SH-SY5Y (cell line): ENCODE measurements around the gene SMPDL3A.

Source experiments
- GATA2 ChIP-seq: IDR thresholded peaks from 2 replicates; pipeline ENCODE4 v1.6.1; 2011; ENCODE audit warnings: mild to moderate bottlenecking, low read depth, low read length
- GATA3 ChIP-seq: IDR thresholded peaks from 2 replicates; pipeline ENCODE4 v1.6.1; 2011; ENCODE audit warnings: low read depth, mild to moderate bottlenecking, low read length, moderate library complexity

The SMPDL3A gene, protein sequence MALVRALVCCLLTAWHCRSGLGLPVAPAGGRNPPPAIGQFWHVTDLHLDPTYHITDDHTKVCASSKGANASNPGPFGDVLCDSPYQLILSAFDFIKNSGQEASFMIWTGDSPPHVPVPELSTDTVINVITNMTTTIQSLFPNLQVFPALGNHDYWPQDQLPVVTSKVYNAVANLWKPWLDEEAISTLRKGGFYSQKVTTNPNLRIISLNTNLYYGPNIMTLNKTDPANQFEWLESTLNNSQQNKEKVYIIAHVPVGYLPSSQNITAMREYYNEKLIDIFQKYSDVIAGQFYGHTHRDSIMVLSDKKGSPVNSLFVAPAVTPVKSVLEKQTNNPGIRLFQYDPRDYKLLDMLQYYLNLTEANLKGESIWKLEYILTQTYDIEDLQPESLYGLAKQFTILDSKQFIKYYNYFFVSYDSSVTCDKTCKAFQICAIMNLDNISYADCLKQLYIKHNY

GRCh38 chr6:122789182-122790027 lies at the start of gene SMPDL3A:
Gene SMPDL3A (plus strand): TSS chr6:122789258. CDS start chr6:122789347, 89 bp downstream.
- TF ChIP-seq GATA2 (no peak), GATA3 (no peak)

DNA sequence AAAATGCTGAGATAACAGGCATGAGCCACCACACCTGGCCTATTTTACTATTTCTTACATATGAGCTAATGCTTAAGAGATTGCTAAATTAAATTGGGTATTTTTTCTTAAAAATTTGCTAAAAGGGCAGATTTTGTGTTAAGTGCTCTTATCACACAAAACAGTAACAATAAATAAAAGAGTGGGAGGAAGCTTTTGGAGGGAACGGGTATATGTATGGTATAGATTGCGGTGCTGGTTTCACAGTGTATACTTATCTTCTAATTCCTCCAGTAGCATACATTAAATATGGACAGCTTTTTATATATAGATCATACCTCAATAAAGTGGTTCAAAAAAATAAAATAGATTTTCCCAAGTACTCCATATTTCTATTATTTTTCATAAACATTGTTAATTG lies 49.0 kb upstream of the SMPDL3A start:
- TF ChIP-seq GATA3 (no peak), GATA2 (no peak)

GRCh38 chr6:122740936-122741335 lies 48.1 kb upstream of the SMPDL3A start:
- TF ChIP-seq GATA2 (no peak), GATA3 (no peak)

DNA sequence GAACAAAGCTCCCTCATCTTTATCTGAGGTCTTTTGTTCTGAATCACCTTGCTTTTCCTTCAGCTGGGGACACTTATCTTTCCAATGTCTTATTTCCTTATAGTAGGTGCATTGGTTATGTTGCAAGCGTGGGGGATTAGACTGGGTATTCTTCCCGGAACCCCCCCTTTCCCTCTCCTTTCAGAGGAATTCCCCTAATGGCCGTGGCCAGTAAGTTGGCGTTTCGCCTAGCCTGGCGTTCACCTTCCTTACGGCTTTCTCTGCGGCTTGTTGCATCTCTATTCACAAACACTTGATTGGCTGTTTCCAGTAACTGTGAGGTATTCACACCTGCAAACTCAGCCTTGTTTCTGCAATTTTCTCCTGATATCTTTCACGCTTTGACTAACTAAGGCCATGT lies 42.4 kb upstream of the SMPDL3A start:
- no peak for TF ChIP-seq GATA3
- no peak for TF ChIP-seq GATA2

DNA sequence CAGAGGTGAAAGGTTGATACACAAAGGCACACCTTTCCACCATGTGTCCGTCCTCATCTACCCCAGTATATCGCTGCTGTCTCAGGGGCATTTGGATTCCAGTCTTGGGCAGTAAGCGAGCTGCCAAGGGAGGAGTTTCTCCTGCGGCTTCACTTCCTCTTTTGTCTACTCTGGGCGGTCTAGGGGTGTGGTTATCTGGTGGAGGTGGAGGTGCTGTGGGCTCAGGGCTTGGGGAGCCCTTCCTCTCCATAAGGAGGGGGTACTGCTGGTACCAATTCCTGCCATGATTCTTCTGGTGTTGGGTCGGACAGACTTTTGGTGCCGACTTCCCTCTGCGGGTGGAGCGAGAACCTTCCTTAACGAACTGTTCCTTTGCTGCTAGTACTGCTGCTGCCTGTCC lies 41.5 kb upstream of the SMPDL3A start:
- TF ChIP-seq GATA2, result no peak
- no peak for TF ChIP-seq GATA3

- TF ChIP-seq GATA2 (no peak), GATA3 (no peak)
Measured at GRCh38 chr6:122749451-122750050, 39.5 kb upstream of the SMPDL3A start.

DNA sequence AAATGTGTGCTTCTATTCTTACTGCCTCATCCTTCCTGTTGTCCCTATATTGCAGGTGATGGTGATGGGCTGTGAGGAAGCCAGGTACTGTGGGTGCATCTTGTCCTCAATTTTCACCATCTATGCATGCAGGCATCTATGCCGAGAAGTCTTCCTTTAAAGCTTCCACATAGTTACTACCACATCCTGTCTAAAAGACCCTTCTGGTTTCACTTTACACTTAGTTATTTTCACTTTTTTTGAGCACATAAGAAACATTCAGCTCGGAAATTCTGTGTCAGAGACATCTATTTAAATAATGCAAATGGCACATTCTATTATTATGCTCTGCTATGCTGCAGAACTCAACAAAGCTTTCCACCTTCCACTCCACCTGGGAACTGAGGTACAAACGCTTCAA lies 37.7 kb upstream of the SMPDL3A start:
- TF ChIP-seq GATA3 (no peak), GATA2 (no peak)

DNA sequence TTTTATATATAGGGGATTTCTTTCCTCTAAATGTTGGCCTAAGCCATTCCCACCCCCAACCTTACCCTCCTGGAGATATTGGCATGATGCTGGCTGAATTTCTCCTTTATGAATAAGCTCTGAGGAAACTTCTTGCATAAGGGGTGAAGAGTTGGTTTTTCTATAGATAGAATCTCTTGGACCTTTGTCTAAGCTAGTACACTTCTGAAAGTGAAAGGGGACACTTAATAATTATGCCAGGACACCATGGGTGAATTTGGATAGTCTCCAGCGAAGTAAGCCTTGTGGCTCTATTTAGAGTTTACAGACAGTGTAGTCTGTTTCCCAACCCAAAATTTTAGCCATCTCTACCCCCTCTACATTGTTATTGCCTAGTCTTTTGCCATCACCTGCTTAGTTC lies 36.6 kb upstream of the SMPDL3A start:
- TF ChIP-seq GATA2, result no peak
- no peak for TF ChIP-seq GATA3

DNA sequence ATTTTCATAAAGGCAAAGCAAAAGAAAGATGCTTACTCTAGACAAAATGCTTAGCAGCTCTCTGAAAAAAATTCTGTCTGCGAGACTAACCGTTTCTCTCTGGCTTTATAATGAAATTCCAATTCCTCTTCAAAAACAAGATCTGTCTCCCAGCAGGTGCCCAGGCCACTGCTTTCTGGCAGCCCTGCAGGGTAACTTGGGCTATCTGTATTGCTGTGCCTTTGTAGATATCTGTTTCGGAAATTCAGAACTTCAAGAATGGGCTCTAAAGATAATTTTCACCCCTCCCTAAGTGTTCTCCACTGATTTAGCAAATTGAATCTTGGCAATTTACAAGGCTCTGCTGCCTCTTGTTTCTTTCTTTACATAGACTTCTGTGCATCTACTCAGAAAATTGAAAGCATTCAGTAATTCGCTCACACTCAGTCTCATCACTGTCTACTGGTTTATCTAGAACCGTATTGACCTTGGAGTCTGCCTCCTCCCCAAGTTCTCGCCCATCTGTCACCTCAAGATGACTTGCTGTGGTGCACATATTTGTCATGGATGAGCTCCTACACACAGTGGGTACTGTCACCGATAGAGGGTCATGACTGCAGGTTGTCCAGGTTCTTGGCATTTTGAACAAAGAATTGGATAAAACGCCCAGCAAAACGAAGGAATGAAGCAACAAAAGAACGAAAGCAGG lies 35.9 kb upstream of the SMPDL3A start:
- TF ChIP-seq GATA3 (no peak), GATA2 (no peak)

DNA sequence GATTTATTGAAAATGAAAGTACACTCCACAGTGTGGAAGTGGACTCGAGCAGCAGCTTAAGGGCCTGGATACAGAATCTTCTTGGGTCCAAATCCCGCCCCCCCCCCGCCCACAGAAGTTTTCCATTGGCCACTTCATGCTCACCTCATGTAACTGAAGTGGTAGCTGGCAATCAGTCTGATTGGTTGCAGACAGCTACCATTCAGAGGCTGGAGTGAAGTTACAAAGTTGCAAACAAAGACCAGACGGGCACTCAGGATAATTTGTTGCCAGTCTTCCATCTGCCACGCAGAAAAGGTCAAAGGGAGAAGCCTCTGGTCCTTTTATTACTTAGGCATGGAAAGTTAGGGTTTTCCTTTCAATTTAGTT lies 35.4 kb upstream of the SMPDL3A start:
- no peak for TF ChIP-seq GATA2
- TF ChIP-seq GATA3, result no peak

DNA sequence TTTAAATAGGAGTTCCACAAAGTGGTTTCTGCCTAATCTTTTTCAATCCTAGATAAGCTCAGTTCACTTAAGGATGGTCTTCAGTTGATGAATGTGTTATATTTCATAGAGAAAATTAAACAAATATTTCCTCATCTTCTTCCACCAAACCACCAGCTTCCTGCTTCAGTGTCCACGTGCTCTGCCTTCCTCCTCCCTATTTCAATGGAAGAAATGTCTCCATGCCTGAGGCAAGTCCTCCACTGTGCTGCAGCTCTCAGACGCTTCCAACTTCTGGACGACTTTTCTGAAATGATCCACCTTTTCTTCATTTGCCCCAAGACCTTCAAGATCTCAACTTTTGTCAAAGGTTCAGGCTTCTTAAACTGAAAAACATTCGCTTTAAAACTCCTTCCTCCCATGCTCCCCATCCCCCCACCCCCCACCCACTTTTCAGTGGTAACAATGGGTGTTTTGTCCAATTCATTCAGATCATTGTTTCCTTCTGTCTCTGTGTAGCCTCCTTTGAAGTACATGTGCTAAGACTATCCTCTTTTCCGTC lies 34.8 kb upstream of the SMPDL3A start:
- no peak for TF ChIP-seq GATA3
- TF ChIP-seq GATA2, result no peak

DNA sequence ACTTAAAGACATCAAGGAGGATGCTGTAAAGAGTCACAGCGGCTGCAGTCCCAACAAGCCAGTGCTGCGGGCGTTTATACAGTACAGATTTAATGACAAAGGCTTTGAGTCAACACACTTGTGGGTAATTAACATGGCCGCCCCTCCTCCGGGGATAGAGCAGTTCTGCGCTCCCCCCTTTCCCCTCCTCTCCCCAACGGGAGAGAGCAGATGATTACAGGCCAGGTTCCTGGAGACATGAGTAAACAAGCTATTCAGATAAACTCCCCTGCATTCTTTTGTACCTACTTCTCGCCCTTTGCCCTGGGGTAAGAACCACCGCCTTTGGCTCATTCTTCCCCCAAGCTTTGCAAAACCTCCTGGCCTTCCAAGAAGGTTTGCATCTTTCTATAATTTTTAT lies 33.2 kb upstream of the SMPDL3A start:
- no peak for TF ChIP-seq GATA2
- TF ChIP-seq GATA3, result no peak

DNA sequence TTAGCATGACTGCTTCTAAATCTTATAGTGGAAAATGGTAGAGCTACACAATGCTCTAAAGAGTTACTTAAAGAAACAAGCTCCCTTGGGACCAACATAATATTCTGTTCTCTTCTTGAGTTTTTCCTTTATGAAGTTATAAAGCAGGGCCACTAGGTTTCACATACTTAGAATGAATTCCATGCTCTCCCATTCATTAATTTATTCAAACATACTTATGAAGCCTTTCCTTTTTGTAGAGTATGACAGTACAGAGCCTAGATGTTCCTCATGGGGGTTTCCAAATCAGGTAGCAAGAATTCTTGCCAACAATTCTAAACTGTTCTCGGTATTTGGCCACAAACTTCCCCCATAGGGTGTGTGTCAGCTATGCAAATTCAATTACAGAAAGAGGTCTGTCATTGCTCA lies 30.1 kb upstream of the SMPDL3A start:
- no peak for TF ChIP-seq GATA2
- TF ChIP-seq GATA3, result no peak
